ENCODE measurements around the gene WWC2.
A peak's percentile ranks its signal among the peaks of the same experiment; 100 is the strongest.

Gene WWC2

DNA sequence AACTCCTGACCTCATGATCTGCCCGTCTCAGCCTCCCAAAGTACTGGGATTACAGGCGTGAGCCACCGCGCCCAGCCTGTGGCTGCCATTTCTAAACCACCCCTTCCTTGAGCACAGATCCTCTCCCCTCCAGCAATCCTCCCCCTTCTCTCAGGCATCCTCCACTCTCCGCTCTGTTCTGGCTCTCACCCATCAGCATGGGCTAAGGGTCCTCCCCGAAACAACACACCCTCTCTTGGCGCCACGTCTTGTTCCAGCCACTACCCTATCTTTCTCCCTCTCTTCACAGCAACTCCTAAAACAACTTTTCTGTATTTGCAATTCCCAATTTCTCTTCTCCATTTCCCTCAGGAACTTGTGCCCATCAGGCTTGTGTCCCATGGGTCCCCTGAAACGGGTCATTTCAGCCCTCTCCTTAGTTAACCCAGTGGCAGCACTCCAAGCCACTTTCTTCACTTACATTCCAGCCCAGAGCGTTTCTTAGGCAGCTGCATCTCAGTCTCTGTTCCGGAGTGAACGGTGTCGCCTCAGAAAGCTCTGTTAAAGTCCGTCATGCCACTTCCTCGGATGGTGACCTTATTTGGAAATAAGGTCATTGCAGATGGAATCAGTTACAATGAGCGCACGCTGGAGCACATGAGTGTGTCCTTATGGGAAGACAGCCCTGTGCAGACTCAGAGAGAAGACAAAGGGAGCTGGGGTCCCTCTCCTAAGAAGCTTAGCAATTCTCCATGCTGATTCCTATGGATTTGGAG, 251.4 kb downstream of the WWC2 start:
- H3K27me3 ChIP-seq (ENCODE audit: control insufficient read depth, insufficient read depth, low read length) = no peaks in the 10 kb centered on the region
- TF ChIP-seq, protein P1, sequence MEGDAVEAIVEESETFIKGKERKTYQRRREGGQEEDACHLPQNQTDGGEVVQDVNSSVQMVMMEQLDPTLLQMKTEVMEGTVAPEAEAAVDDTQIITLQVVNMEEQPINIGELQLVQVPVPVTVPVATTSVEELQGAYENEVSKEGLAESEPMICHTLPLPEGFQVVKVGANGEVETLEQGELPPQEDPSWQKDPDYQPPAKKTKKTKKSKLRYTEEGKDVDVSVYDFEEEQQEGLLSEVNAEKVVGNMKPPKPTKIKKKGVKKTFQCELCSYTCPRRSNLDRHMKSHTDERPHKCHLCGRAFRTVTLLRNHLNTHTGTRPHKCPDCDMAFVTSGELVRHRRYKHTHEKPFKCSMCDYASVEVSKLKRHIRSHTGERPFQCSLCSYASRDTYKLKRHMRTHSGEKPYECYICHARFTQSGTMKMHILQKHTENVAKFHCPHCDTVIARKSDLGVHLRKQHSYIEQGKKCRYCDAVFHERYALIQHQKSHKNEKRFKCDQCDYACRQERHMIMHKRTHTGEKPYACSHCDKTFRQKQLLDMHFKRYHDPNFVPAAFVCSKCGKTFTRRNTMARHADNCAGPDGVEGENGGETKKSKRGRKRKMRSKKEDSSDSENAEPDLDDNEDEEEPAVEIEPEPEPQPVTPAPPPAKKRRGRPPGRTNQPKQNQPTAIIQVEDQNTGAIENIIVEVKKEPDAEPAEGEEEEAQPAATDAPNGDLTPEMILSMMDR (IDR thresholded peaks at IDR 0.05) = no peak
- H3K27ac ChIP-seq = no peak overlapping the region
- H3K9me3 ChIP-seq (ENCODE audit: control insufficient read depth, low read length) = no peaks in the 10 kb centered on the region
- no peak overlapping the region for H2AFZ ChIP-seq
- H3K4me1 ChIP-seq = no peaks in the 10 kb centered on the region
- H3K4me2 ChIP-seq (ENCODE audit: low read length) = peak overlapping the region; percentile 9
- H3K4me3 ChIP-seq (ENCODE audit: low read depth, low read length) = no peak overlapping the region
- H3K9ac ChIP-seq = no peak overlapping the region
- H3K36me3 ChIP-seq (ENCODE audit: control insufficient read depth, insufficient read depth, low read length) = no peaks in the 10 kb centered on the region
- no peaks in the 10 kb centered on the region for H3K79me2 ChIP-seq

DNA sequence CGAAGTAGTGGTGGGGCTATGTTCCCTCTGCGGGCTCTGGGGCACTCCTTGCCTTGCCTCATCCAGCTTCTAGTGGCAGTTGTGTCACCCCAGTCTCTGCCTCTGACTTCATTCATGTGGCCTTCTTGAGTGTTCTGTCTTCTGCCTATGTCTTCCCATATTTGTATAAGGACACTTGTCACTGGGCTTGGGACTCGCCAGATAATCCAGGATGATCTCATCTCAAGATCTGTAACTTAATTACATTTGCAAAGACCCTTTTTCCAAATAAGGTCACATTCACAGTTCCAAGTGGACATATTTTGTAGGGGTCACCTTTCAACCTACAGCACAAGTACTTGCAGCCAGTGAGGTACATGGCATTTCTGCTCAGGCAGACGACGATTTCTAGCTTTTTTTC, 253.5 kb downstream of the WWC2 start:
- H2AFZ ChIP-seq = no peak overlapping the region
- H3K4me2 ChIP-seq (ENCODE audit: low read length) = no peak overlapping the region
- H3K9me3 ChIP-seq (ENCODE audit: control insufficient read depth, low read length) = no peaks in the 10 kb centered on the region
- no peaks in the 10 kb centered on the region for H3K4me1 ChIP-seq
- no peak overlapping the region for H3K27ac ChIP-seq
- H3K27me3 ChIP-seq (ENCODE audit: control insufficient read depth, insufficient read depth, low read length) = no peaks in the 10 kb centered on the region
- H3K4me3 ChIP-seq (ENCODE audit: low read depth, low read length) = no peak overlapping the region
- TF ChIP-seq, protein P1 (IDR thresholded peaks at IDR 0.05) = no peak
- no peaks in the 10 kb centered on the region for H3K36me3 ChIP-seq (ENCODE audit: control insufficient read depth, insufficient read depth, low read length)
- no peak overlapping the region for H3K9ac ChIP-seq
- H3K79me2 ChIP-seq = no peaks in the 10 kb centered on the region

DNA sequence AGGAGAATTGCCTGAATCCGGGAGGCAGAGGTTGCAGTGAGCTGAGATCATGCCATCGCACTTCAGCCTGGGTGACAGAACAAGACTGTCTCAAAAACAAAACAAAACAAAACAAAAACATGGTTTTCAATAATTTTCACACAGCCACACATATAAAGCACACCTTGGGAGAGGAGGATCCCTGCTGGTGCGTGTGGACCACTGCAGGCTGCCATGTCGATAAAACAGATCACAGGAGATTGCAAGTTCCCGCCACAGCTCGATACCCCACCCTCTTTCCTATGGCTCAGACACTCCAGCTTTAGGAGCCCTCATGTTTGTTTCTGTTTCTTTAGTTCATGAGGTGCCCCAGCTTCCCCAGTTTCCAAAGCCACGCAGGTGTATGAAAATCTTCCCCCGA, 254.5 kb downstream of the WWC2 start:
- Histone ChIP-seq H2AFZ (no peak overlapping the region), H3K4me1 (no peaks in the 10 kb centered on the region), H3K9me3 (ENCODE audit: control insufficient read depth, low read length) (no peaks in the 10 kb centered on the region), H3K79me2 (no peaks in the 10 kb centered on the region), H3K4me2 (ENCODE audit: low read length) (no peak overlapping the region), H3K9ac (no peak overlapping the region), H3K27ac (no peak overlapping the region), H3K4me3 (ENCODE audit: low read depth, low read length) (no peak overlapping the region), H3K27me3 (ENCODE audit: control insufficient read depth, insufficient read depth, low read length) (no peaks in the 10 kb centered on the region), H3K36me3 (ENCODE audit: control insufficient read depth, insufficient read depth, low read length) (no peaks in the 10 kb centered on the region)
- TF ChIP-seq, protein P1 (IDR thresholded peaks at IDR 0.05) = peak; percentile 10

DNA sequence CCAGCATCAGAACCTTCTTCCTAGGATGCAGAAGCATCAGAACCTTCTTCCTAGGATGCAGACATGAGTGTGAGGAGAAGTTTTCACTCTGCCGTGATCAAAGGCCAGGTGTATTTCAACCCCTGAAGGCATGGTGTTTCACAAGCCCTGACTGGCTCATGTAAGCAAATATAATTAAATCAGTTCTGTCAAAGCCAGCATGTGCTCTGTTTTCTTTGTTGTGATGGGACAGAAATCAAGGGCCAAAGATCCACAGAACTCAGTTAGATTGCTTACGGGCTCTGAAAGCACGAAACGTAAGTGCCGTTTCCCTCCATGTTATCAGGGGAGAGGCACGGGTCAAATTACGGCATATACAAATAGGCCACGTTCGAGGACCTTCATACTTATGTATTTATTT, 255.2 kb downstream of the WWC2 start:
- H3K36me3 ChIP-seq (ENCODE audit: control insufficient read depth, insufficient read depth, low read length) = no peaks in the 10 kb centered on the region
- TF ChIP-seq, protein P1 (IDR thresholded peaks at IDR 0.05) = no peak
- H3K4me2 ChIP-seq (ENCODE audit: low read length) = no peak overlapping the region
- no peaks in the 10 kb centered on the region for H3K79me2 ChIP-seq
- H3K27ac ChIP-seq = no peak overlapping the region
- H3K9ac ChIP-seq = no peak overlapping the region
- H3K9me3 ChIP-seq (ENCODE audit: control insufficient read depth, low read length) = no peaks in the 10 kb centered on the region
- no peak overlapping the region for H2AFZ ChIP-seq
- H3K4me1 ChIP-seq = no peaks in the 10 kb centered on the region
- H3K4me3 ChIP-seq (ENCODE audit: low read depth, low read length) = no peak overlapping the region
- H3K27me3 ChIP-seq (ENCODE audit: control insufficient read depth, insufficient read depth, low read length) = no peaks in the 10 kb centered on the region

DNA sequence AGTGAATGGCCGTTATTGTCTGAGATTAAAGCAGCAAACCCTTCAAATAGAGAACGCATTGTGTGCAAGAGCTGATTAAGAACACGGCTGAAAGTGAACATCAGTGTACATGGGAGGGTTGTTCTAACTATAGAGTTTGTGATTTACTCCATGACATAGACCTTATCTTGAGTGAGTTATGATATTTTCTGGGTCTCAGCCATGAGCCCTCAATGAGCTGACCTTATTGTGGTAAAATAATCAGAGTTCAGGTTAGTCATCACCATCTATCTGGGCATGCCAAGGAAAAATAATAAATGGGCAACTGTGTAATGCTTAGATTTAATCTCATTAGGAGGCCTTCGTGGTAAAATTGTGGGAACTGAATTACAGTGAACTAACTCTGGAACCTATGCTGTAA, 256.3 kb downstream of the WWC2 start:
- no peaks in the 10 kb centered on the region for H3K79me2 ChIP-seq
- no peak overlapping the region for H3K27ac ChIP-seq
- H3K9me3 ChIP-seq (ENCODE audit: control insufficient read depth, low read length) = no peaks in the 10 kb centered on the region
- no peak overlapping the region for H3K4me3 ChIP-seq (ENCODE audit: low read depth, low read length)
- no peak overlapping the region for H3K4me2 ChIP-seq (ENCODE audit: low read length)
- no peaks in the 10 kb centered on the region for H3K4me1 ChIP-seq
- no peaks in the 10 kb centered on the region for H3K27me3 ChIP-seq (ENCODE audit: control insufficient read depth, insufficient read depth, low read length)
- TF ChIP-seq, protein P1 (IDR thresholded peaks at IDR 0.05) = no peak
- no peaks in the 10 kb centered on the region for H3K36me3 ChIP-seq (ENCODE audit: control insufficient read depth, insufficient read depth, low read length)
- H2AFZ ChIP-seq = no peak overlapping the region
- H3K9ac ChIP-seq = no peak overlapping the region

All from parathyroid adenoma (tissue), 2 donors.